OCI-LY3 (cell line): ENCODE results near the gene IGFN1.

Experiments
- H2AFZ ChIP-seq: fragments of 200-600, 300-600 bp; shearing (Covaris generic); 2 replicates; pipeline ENCODE4 v1.6.0; 2014; ENCODE audit warnings: antibody characterized with exemption, low read depth, low read length
- H3K27ac ChIP-seq: fragments of 200-600, 300-600 bp; sonication (generic); 2 replicates; pipeline ENCODE4 v1.5.1; 2014; ENCODE audit warnings: mild to moderate bottlenecking, low read length, moderate library complexity, mixed read lengths
- H3K27me3 ChIP-seq: fragments of 200-600, 300-600 bp; sonication (generic); 2 replicates; pipeline ENCODE4 v1.6.1; 2014; ENCODE audit warnings: low read depth, low read length, mixed read lengths
- H3K36me3 ChIP-seq: fragments of 200-600, 300-600 bp; sonication (generic); replicated peaks from 2 replicates; pipeline ENCODE3; 2014; ENCODE audit warnings: low read depth, low read length, mixed read lengths
- H3K4me1 ChIP-seq: fragments of 300-600, 200-600 bp; sonication (generic); 2 replicates; pipeline ENCODE4 v1.6.1; 2014; ENCODE audit warnings: low read length, mixed read lengths
- H3K4me2 ChIP-seq: fragments of 200-600, 300-600 bp; sonication (generic); 2 replicates; pipeline ENCODE4 v1.6.1; 2014; ENCODE audit warnings: low read length, mixed read lengths
- H3K4me3 ChIP-seq: fragments of 300-600, 200-600 bp; sonication (generic); 2 replicates; pipeline ENCODE4 v1.5.1; 2014; ENCODE audit warnings: antibody characterized with exemption, mild to moderate bottlenecking, low read length, moderate library complexity
- H3K79me2 ChIP-seq: fragments of 300-600, 200-600 bp; shearing (Covaris generic); 2 replicates; pipeline ENCODE4 v1.6.1; 2014; ENCODE audit warnings: mild to moderate bottlenecking, low read length, mixed read lengths
- H3K9ac ChIP-seq: fragments of 300-600, 200-600 bp; shearing (Covaris generic); 2 replicates; pipeline ENCODE4 v1.6.0; 2014; ENCODE audit warnings: mild to moderate bottlenecking, low read length, moderate library complexity
- H3K9me3 ChIP-seq: fragments of 200-600, 300-600 bp; shearing (Covaris generic); 2 replicates; pipeline ENCODE4 v1.6.1; 2014; ENCODE audit warnings: low read length, mixed read lengths; ENCODE audit not compliant: insufficient read depth
- H4K20me1 ChIP-seq: fragments of 200-600, 300-600 bp; sonication (generic); 2 replicates; pipeline ENCODE4 v1.6.1; 2016; ENCODE audit warnings: low read length, mixed read lengths; ENCODE audit not compliant: insufficient read depth
- CTCF ChIP-seq: fragments of 200-600, 300-600 bp; sonication (generic); IDR thresholded peaks from 2 replicates; pipeline ENCODE4 v1.5.1; 2014; ENCODE audit warnings: antibody characterized with exemption, low read length, low read depth
- EZH2phosphoT487 ChIP-seq: fragments of 200-600 bp; shearing (Covaris generic); IDR thresholded peaks from 2 replicates; pipeline ENCODE4 v1.6.1; 2018; ENCODE audit warnings: antibody characterized with exemption, mixed run types, low read depth

Gene IGFN1

GRCh38 chr1:201277441-201277840, 86.8 kb downstream of the IGFN1 start:
- Histone ChIP-seq H2AFZ (no peak overlapping the region), H3K4me3 (no peak overlapping the region), H3K4me1 (no peaks in the 10 kb centered on the region), H3K36me3 (no peaks in the 10 kb centered on the region), H3K27me3 (peaks cover 42% of the 10 kb centered on the region), H4K20me1 (no peaks in the 10 kb centered on the region), H3K9me3 (no peaks in the 10 kb centered on the region), H3K4me2 (no peak overlapping the region), H3K79me2 (no peaks in the 10 kb centered on the region), H3K9ac (no peak overlapping the region), H3K27ac (no peak overlapping the region)
- TF ChIP-seq EZH2phosphoT487 (no peak), CTCF (no peak)
